GM20000 (cell line): ENCODE measurements around the gene BNC2.

Source experiments
- DNase-seq: peaks from one replicate; pipeline ENCODE4 v3.0.0; 2012; ENCODE audit warnings: low spot score
- CTCF ChIP-seq: IDR thresholded peaks from 2 replicates; pipeline ENCODE4 v1.5.1; 2012; ENCODE audit warnings: mild to moderate bottlenecking, control low read depth; ENCODE audit errors: extremely low read depth, missing control alignments

BNC2 gene

DNA sequence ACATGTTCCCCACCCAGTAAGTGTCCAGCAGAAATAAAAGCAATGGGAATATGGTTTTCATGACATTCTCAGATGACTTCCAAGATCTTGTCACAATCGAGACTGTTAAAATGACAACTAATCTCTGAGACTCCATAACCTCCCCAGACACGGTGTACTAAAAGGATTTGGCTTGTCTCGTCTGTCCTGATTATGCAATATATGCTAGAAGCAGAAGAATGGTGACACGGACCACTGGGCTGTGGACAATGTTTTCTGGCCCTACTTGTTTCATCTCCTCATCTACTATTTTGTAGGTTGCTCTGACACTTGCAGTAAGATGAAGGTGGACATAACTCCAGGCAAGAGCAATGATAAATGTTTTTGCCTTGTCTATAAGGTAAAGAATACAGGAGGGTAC is 56.6 kb downstream of the BNC2 start:
- TF ChIP-seq CTCF = no peak
- no peak for DNase-seq

DNA sequence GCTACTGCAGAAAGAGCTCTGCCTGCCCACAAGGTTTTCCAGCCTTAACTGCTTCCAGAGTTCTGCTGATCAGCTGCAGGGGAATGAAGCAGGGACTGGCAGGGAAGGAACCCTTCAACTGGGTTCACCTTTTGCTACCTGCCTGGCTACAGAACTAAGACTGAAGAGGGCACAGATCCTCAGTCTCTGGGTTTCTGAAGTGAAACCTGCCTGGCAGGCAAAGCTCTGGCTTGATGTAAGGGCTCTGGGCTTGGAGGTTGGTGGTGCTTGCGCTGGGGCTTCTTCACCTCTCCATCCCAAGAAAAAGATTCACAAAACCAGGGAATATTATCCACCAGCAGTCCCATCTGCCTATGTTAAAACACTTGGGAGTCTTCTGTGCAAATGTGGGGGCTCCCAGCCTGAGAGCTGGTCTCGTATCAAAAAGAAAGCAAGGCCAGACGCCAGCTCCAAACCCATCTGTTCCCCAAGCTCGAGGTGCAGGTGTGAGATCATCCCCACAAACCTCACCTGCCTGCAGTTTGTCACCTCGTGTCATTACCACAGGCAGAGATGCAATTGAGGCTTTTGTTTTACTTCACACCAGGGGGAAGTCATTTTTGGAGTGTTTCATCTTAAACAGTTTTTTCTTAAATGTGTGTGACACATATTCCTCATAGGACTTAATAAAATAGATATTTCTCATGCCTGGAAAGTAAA is 58.3 kb downstream of the BNC2 start:
- no peak for DNase-seq
- no peak for TF ChIP-seq CTCF

DNA sequence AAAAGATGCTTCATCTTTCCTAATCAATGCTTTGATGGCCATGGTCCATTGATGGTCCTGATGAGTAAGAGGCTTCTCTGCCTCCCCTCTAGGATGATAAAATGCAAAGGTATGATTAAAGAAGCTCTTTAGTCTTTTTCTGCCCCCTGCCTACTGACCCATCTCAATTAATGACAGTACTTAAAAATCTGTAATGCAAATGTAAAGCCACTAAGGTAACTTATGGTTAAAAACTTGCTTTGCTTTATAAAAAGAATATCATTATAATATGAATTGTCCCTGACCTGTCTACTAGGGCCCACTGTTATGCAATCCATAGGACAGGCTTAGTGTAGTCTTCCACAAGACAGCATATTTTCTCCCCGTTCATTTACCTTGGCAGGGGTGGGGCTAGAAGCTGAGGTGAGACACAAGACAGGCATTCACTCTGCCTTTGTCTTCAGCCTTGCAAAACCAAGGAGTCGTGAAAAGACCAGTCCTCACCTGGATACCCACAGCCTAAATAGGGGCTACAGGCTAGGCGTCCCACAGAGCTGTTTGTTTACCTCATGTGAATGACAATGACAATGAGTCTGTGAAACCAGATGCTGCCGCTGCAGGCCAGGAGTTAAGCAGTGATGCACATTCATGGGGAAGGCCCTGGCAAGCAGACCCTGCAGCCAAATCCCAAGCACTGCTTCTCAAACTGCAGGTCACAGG is 60.4 kb downstream of the BNC2 start:
- no peak for TF ChIP-seq CTCF
- DNase-seq = no peak

DNA sequence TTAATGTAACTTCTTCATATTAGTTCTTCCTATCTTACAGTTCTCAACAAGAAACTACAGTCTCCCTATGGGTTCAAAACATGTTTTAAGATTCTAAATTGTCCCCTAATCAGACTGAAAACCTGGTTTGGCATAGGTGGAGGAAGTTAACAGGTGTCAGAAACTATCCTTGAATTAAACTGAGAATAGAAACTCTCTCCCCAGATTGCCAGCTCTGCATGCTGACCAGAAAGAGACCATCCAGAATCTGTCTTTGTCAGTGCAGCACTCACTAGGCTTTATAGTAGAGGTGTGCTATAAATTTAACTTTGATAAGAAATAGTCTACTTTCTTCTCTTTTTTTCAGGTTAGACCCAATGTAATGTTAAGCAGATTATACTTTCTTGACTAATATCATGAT is 63.8 kb downstream of the BNC2 start:
- no peak for TF ChIP-seq CTCF
- no peak for DNase-seq

- no peak for DNase-seq
- TF ChIP-seq CTCF = no peak
Measured at GRCh38 chr9:16803648-16804047, 66.8 kb downstream of the BNC2 start.

- no peak for DNase-seq
- TF ChIP-seq CTCF = no peak
Measured at GRCh38 chr9:16801871-16802466, 68.5 kb downstream of the BNC2 start.

DNA sequence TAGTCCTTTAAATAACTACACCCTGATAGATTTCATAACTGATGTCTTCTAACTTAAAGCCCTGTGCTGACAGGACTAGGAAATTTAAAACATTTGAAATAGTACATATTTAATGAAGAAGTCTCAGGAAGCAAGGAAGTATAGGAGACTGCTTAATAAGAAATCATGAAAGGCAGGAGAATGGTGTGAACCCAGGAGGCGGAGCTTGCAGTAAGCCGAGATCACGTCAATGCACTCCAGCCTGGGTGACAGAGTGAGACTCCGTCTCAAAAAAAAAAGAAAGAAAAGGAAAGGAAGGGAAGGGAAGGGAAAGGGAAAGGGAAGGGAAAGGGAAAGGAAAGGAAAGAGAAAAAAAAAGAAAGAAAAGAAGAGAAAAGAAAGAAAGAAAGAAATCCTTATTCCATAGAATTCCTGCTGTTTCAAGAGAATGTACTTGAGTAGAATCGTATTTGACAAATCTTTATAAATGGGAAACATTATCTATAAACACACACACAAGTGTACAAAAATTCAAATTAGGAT is 74.1 kb downstream of the BNC2 start:
- TF ChIP-seq CTCF = no peak
- no peak for DNase-seq
